ENCODE results near the gene HHATL.

GRCh38 chr3:42681361-42682038 lies 21.1 kb downstream of the HHATL start:
- TF ChIP-seq POLR2A (IDR thresholded peaks at IDR 0.05; ENCODE audit: low read depth, low read length) (no peak), TAF1 (IDR thresholded peaks at IDR 0.05; ENCODE audit: low read depth, low read length) (no peak), SPI1 (IDR thresholded peaks at IDR 0.05; ENCODE audit: low read depth, low read length) (no peak), POLR2AphosphoS5 (IDR thresholded peaks at IDR 0.05; ENCODE audit: low read depth, low read length) (no peak), POU2F2 (IDR thresholded peaks at IDR 0.05; ENCODE audit: low read depth, low read length) (no peak), PAX5 (IDR thresholded peaks at IDR 0.05; ENCODE audit: insufficient read depth, low read length, severe bottlenecking) (no peak)
